ENCODE data around the gene WNK4. TPM values are rescaled to one million over a fixed set of nuclear protein-coding genes. Genes with fewer than 3 reads are reported as not detected.

WNK4 gene
- total RNA-seq, 1 donor from 2014 or later = 1.2 TPM

DNA sequence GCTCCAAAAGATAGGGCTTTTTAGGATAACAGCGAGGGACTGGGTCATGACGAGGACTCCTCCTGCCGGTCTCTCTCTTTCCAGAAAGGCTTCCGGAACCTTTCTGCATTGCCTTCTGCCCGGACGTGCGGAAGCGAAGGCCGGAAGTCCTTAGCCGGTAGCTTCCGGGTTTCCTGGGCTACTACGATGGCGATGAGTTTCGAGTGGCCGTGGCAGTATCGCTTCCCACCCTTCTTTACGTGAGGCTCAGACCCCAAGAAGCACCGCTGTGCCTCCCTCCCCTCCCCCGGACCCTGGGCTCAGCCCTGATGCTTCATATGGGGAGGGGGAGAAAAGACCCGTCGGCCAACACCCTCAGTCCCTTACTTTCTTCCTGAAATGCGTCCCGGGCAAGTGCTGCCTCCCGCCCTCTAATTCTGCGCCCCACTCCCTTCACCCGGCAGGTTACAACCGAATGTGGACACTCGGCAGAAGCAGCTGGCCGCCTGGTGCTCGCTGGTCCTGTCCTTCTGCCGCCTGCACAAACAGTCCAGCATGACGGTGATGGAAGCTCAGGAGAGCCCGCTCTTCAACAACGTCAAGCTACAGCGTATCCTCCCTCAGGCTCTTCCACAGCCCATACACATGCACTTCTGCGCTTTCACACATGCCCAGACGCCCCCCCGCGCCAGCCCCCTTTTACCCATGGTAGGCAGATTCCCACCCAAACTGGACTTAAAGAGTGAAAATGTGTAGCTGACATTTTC, 6.9 kb upstream of the WNK4 start, which contains the start of gene VPS25:
TSS of gene VPS25 (plus strand) at position 160 of the 746 bp plus-strand sequence. CDS start at position 187, 27 bp downstream.
- intact Hi-C loops (cut with DNase I) = no loop called here
- peak within 1 kb of the TSS; percentile 75 to 78 for H3K4me3 ChIP-seq
- DNase-seq (ENCODE audit: extremely low spot score in 2 of 2) = peak in 1 of 2 donors; percentile 88
- H3K9me3 ChIP-seq = no peaks in the 10 kb centered on the region
- H3K4me1 ChIP-seq = peaks cover 16% of the 10 kb centered on the region
- H3K27ac ChIP-seq = peak within 1 kb of the TSS; percentile 85
- no peaks in the 10 kb centered on the region for H3K27me3 ChIP-seq
- peaks cover 0 to 25% of the 10 kb centered on the region in 2 donors for H3K36me3 ChIP-seq
- TF ChIP-seq, protein P1, sequence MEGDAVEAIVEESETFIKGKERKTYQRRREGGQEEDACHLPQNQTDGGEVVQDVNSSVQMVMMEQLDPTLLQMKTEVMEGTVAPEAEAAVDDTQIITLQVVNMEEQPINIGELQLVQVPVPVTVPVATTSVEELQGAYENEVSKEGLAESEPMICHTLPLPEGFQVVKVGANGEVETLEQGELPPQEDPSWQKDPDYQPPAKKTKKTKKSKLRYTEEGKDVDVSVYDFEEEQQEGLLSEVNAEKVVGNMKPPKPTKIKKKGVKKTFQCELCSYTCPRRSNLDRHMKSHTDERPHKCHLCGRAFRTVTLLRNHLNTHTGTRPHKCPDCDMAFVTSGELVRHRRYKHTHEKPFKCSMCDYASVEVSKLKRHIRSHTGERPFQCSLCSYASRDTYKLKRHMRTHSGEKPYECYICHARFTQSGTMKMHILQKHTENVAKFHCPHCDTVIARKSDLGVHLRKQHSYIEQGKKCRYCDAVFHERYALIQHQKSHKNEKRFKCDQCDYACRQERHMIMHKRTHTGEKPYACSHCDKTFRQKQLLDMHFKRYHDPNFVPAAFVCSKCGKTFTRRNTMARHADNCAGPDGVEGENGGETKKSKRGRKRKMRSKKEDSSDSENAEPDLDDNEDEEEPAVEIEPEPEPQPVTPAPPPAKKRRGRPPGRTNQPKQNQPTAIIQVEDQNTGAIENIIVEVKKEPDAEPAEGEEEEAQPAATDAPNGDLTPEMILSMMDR (IDR thresholded peaks at IDR 0.05) = no peak
- peak in 1 of 2 donors; percentile 42 for TF ChIP-seq POLR2A (IDR thresholded peaks at IDR 0.05)
- peak; percentile 85 to 88 for TF ChIP-seq POLR2AphosphoS5 (IDR thresholded peaks at IDR 0.05; ENCODE audit: insufficient read depth in 1 of 2, low read depth in 1 of 2)

DNA sequence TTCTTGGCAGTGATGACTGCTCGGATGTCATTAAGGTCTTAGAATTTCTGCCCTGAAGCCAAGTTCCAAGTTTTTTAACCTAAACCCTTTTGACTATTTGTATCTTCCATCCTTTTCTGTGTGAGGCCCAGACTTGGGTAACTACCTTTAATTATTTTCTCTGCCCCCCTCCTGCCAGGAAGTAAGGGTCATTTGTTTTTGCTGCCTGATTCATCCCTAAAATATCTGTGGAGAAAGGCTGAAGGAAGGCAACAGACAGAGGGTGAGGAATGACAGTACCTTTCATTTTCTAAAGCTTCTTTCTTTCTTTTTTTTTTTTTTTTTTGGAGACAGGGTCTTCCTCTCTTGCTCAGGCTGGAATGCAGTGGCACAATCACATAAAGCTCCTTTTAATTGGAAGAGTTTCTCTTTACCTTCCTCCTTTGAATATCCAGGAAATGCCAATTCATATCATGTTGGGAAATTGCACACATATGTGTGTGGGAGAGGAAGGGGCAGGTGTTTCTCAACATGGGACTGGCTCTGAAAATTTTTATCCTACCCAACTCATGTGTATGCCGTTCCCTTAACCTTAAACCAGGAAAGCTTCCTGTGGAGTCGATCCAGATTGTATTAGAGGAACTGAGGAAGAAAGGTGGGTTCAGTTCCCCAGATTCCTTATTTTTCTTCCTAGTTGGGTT, 6.2 kb upstream of the WNK4 start:
- Histone ChIP-seq H3K9me3 (no peaks in the 10 kb centered on the region), H3K27me3 (no peaks in the 10 kb centered on the region), H3K4me1 (peaks cover 16% of the 10 kb centered on the region), H3K27ac (peak overlapping the region; percentile 85), H3K36me3 (peaks cover 0 to 31% of the 10 kb centered on the region in 2 donors), H3K4me3 (peak overlapping the region; percentile 75 to 78)
- intact Hi-C loops (cut with DNase I) = no loop called here
- no peak for TF ChIP-seq POLR2AphosphoS5 (IDR thresholded peaks at IDR 0.05; ENCODE audit: insufficient read depth in 1 of 2, low read depth in 1 of 2)
- TF ChIP-seq POLR2A (IDR thresholded peaks at IDR 0.05) = no peak
- TF ChIP-seq, protein P1 (IDR thresholded peaks at IDR 0.05) = no peak
- DNase-seq (ENCODE audit: extremely low spot score in 2 of 2) = no peak

DNA sequence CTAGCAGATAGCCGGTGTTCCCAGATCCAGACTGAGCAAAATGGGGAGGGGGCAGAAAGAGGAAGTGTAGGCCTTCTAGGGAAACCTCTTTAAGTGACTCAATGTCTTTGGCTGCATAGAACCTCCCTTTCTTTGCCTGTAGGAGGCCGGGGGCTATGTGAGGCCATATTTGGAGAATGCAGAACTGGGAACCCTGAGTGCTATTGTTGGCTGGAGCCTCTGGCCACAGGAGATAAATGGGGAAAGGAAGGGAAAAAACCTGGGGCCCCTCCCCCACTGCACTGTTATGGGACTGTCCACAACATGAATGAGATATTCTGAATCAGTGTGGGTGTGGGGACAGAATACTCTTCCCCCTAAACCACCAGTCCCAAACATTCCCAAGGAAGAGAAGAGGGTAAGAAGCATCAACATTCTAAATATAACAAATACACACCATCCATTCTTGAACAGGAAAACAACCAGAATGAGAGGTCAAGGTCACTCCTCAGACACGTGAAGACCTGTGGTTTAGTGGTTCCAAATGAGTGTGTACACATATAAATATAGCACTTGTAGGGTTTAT, 4.8 kb upstream of the WNK4 start:
- Histone ChIP-seq H3K4me1 (peaks cover 21% of the 10 kb centered on the region), H3K27ac (no peak overlapping the region), H3K36me3 (peaks cover 0 to 31% of the 10 kb centered on the region in 2 donors), H3K27me3 (no peaks in the 10 kb centered on the region), H3K4me3 (no peak overlapping the region), H3K9me3 (no peaks in the 10 kb centered on the region)
- TF ChIP-seq, protein P1 (IDR thresholded peaks at IDR 0.05) = no peak
- TF ChIP-seq POLR2A (IDR thresholded peaks at IDR 0.05) (no peak), POLR2AphosphoS5 (IDR thresholded peaks at IDR 0.05; ENCODE audit: insufficient read depth in 1 of 2, low read depth in 1 of 2) (no peak)
- intact Hi-C loops (cut with DNase I) = no loop called here
- DNase-seq (ENCODE audit: extremely low spot score in 2 of 2) = no peak

DNA sequence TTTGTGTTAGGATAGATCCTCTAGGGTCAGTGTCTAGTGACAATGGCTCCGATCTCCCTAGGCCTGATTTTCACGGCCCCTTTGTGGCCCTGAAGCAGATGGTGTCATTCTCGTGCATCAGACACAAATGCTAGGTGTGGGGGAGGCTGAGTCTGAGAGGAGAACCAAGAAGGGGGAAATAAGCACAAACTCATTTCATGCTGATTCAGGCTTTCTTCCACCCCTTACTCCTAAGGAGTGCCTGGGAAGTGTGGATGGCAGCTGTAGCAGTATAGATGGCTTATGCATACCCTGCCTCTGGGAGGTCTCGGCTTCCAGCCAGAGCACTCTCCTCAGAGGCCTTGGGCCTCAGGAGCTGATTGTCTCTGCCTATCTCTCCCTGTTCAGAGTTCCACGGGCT, 1.8 kb upstream of the WNK4 start:
- no peaks in the 10 kb centered on the region for H3K9me3 ChIP-seq
- no peaks in the 10 kb centered on the region for H3K27me3 ChIP-seq
- intact Hi-C loops (cut with DNase I) = no loop called here
- H3K4me3 ChIP-seq = no peak overlapping the region
- peaks cover 0 to 31% of the 10 kb centered on the region in 2 donors for H3K36me3 ChIP-seq
- H3K27ac ChIP-seq = no peak overlapping the region
- no peak for DNase-seq (ENCODE audit: extremely low spot score in 2 of 2)
- TF ChIP-seq POLR2A (IDR thresholded peaks at IDR 0.05) (no peak), POLR2AphosphoS5 (IDR thresholded peaks at IDR 0.05; ENCODE audit: insufficient read depth in 1 of 2, low read depth in 1 of 2) (no peak)
- TF ChIP-seq, protein P1 (IDR thresholded peaks at IDR 0.05) = no peak
- peaks cover 26% of the 10 kb centered on the region for H3K4me1 ChIP-seq
